ENCODE measurements around the gene AREG. TPM values are rescaled to one million over a fixed set of nuclear protein-coding genes. Genes with fewer than 3 reads are reported as not detected.
A peak's percentile ranks its signal among the peaks of the same experiment; 100 is the strongest.

AREG gene
- total and polyA plus RNA-seq, 9 of the 15 experiments (the other 6 are each of a cell fraction or from before 2014, with no cell fraction given) = 1.4 to 7.7 (median 5.4) TPM

DNA sequence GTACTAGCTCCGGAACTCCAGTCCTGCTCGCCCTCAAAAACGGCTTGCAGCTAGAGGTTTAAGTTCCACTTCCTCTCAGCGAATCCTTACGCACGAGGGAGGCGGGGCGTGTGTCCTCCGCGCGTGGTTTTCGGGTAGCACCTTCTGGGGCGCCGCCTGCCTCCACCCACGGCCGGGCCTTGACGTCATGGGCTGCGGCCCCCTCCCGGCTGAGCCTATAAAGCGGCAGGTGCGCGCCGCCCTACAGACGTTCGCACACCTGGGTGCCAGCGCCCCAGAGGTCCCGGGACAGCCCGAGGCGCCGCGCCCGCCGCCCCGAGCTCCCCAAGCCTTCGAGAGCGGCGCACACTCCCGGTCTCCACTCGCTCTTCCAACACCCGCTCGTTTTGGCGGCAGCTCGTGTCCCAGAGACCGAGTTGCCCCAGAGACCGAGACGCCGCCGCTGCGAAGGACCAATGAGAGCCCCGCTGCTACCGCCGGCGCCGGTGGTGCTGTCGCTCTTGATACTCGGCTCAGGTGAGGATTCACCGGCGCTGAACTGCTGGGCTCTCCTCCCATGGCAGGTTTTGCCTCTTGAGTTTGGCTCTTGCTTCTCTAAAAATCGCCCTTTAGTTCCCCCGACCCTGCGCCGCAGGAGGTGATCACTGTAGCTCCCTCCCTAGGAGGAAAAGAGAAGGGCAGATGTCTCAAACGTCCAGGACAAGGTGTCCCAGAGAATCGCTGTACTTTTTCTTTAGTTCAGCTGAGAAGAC lies at the start of gene AREG (continued):
- no peak for TF ChIP-seq SIN3B (IDR thresholded peaks at IDR 0.05; ENCODE audit: low read depth)
- peak; percentile 47; the same call in 1 of the 2 replicates for TF ChIP-seq ZBTB7A (IDR thresholded peaks at IDR 0.05; ENCODE audit: borderline replicate concordance, control insufficient read depth, low read depth, low read length)
- no peak for TF ChIP-seq TSC22D4 (tag; IDR thresholded peaks at IDR 0.05)
- peak; percentile 86 for TF ChIP-seq RFX1 (IDR thresholded peaks at IDR 0.05)
- TF ChIP-seq, protein P1, sequence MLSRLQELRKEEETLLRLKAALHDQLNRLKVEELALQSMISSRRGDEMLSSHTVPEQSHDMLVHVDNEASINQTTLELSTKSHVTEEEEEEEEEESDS (CRISPR knock-in tag; IDR thresholded peaks at IDR 0.05) = no peak
- no peak for TF ChIP-seq RBM14 (IDR thresholded peaks at IDR 0.05; ENCODE audit: borderline replicate concordance, insufficient read depth, low read depth, low read length)
- TF ChIP-seq FOXA1 (IDR thresholded peaks at IDR 0.05; ENCODE audit: borderline replicate concordance) = no peak
- no peak for TF ChIP-seq NR3C1 (CRISPR knock-in tag; IDR thresholded peaks at IDR 0.05)
- no peak for TF ChIP-seq SRSF9 (IDR thresholded peaks at IDR 0.05; ENCODE audit: borderline replicate concordance, low read depth, low read length)
- TF ChIP-seq, protein P2, sequence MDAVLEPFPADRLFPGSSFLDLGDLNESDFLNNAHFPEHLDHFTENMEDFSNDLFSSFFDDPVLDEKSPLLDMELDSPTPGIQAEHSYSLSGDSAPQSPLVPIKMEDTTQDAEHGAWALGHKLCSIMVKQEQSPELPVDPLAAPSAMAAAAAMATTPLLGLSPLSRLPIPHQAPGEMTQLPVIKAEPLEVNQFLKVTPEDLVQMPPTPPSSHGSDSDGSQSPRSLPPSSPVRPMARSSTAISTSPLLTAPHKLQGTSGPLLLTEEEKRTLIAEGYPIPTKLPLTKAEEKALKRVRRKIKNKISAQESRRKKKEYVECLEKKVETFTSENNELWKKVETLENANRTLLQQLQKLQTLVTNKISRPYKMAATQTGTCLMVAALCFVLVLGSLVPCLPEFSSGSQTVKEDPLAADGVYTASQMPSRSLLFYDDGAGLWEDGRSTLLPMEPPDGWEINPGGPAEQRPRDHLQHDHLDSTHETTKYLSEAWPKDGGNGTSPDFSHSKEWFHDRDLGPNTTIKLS (IDR thresholded peaks at IDR 0.05; ENCODE audit: borderline replicate concordance, low read depth) = no peak; the same call in 1 of the 2 replicates
- TF ChIP-seq ZBTB5 (IDR thresholded peaks at IDR 0.05) = no peak
- peak in 1 of 2 experiments; percentile 38; a peak in 1 of 4 replicates for TF ChIP-seq SIN3A (IDR thresholded peaks at IDR 0.05; ENCODE audit: borderline replicate concordance in 2 of 2, control insufficient read depth in 1 of 2, low read depth in 2 of 2, low read length in 2 of 2)
- TF ChIP-seq, protein P3, sequence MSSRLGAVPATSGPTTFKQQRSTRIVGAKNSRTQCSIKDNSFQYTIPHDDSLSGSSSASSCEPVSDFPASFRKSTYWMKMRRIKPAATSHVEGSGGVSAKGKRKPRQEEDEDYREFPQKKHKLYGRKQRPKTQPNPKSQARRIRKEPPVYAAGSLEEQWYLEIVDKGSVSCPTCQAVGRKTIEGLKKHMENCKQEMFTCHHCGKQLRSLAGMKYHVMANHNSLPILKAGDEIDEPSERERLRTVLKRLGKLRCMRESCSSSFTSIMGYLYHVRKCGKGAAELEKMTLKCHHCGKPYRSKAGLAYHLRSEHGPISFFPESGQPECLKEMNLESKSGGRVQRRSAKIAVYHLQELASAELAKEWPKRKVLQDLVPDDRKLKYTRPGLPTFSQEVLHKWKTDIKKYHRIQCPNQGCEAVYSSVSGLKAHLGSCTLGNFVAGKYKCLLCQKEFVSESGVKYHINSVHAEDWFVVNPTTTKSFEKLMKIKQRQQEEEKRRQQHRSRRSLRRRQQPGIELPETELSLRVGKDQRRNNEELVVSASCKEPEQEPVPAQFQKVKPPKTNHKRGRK (tag; IDR thresholded peaks at IDR 0.05) = no peak
- TF ChIP-seq SMAD2 (IDR thresholded peaks at IDR 0.05; ENCODE audit: low read depth, low read length) = no peak
- TF ChIP-seq, protein P4, sequence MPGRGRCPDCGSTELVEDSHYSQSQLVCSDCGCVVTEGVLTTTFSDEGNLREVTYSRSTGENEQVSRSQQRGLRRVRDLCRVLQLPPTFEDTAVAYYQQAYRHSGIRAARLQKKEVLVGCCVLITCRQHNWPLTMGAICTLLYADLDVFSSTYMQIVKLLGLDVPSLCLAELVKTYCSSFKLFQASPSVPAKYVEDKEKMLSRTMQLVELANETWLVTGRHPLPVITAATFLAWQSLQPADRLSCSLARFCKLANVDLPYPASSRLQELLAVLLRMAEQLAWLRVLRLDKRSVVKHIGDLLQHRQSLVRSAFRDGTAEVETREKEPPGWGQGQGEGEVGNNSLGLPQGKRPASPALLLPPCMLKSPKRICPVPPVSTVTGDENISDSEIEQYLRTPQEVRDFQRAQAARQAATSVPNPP (IDR thresholded peaks at IDR 0.05; ENCODE audit: borderline replicate concordance, insufficient read depth, insufficient read length) = no peak
- no peak for TF ChIP-seq RAD51 (IDR thresholded peaks at IDR 0.05; ENCODE audit: borderline replicate concordance, low read depth)
- TF ChIP-seq E2F1 (CRISPR knock-in tag; IDR thresholded peaks at IDR 0.05) = 0 out of 2 replicates have a peak, but pooled peaks have one; percentile 54
- TF ChIP-seq TARDBP (IDR thresholded peaks at IDR 0.05) = peak; percentile 87
- no peak for TF ChIP-seq NCOA6 (IDR thresholded peaks at IDR 0.05)
- TF ChIP-seq NFRKB (IDR thresholded peaks at IDR 0.05; ENCODE audit: low read depth) = no peak

Measured in K562 (cell line).